Measurements from ENCODE around the gene ZCCHC7.

The ZCCHC7 gene

DNA sequence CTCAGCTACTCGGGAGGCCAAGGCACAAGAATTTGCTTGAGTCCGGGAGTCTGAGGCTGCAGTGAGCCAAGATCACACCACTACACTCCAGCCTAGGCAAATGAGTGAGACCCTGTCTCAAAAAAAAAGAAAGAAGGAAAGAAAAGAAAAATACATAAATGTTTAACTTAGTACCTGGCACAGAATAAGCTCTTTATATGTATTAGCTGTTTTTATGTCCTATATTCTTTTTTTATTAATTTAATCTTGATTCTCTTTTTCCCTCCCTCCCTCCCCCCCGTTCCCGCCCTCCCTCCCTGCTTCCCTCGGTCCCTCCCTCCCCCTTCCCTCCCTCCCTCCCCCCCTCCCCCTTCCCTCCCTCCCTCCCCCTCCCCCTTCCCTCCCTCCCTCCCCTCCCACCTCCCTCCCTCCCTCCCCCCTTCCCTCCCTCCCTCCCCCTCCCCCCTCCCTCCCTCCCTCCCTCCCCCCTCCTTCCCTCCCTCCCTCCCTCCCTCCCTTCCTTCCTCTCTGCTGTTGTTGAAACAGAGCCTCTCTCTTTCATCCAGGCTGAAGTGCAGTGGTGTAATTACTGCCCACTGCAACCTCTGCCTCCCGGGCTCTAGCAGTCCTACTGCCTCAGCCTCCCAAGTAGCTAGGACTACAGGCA is 166.3 kb downstream of the ZCCHC7 start:
- H3K27ac ChIP-seq (ENCODE audit: low read length) = no peak overlapping the region
- no peak overlapping the region for H3K4me2 ChIP-seq (ENCODE audit: insufficient read depth, low read length)
- no peak for ATAC-seq (ENCODE audit: insufficient read depth, low read depth)
- no peaks in the 10 kb centered on the region for H3K9me3 ChIP-seq (ENCODE audit: insufficient read depth, low read length, severe bottlenecking)
- TF ChIP-seq EZH2 (IDR thresholded peaks at IDR 0.05; ENCODE audit: borderline replicate concordance, low read depth, low read length, severe bottlenecking) = no peak
- TF ChIP-seq, protein P1, sequence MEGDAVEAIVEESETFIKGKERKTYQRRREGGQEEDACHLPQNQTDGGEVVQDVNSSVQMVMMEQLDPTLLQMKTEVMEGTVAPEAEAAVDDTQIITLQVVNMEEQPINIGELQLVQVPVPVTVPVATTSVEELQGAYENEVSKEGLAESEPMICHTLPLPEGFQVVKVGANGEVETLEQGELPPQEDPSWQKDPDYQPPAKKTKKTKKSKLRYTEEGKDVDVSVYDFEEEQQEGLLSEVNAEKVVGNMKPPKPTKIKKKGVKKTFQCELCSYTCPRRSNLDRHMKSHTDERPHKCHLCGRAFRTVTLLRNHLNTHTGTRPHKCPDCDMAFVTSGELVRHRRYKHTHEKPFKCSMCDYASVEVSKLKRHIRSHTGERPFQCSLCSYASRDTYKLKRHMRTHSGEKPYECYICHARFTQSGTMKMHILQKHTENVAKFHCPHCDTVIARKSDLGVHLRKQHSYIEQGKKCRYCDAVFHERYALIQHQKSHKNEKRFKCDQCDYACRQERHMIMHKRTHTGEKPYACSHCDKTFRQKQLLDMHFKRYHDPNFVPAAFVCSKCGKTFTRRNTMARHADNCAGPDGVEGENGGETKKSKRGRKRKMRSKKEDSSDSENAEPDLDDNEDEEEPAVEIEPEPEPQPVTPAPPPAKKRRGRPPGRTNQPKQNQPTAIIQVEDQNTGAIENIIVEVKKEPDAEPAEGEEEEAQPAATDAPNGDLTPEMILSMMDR (IDR thresholded peaks at IDR 0.05; ENCODE audit: borderline replicate concordance, extremely low read depth, low read length, poor library complexity, severe bottlenecking) = no peak
- peaks cover 6% of the 10 kb centered on the region; the same call in 1 of the 2 replicates for H3K79me2 ChIP-seq (ENCODE audit: insufficient read depth, low read length)
- H3K9ac ChIP-seq (ENCODE audit: low read depth, low read length) = no peak overlapping the region
- H3K4me1 ChIP-seq (ENCODE audit: insufficient read depth, low read length) = peaks cover 13% of the 10 kb centered on the region; the same call in 1 of the 2 replicates
- H3K36me3 ChIP-seq (ENCODE audit: insufficient read depth, low read length) = no peaks in the 10 kb centered on the region
- no peak overlapping the region for H2AFZ ChIP-seq (ENCODE audit: low read depth, low read length)
- H4K20me1 ChIP-seq (ENCODE audit: insufficient read depth, low read length) = no peaks in the 10 kb centered on the region
- no peak overlapping the region for H3K4me3 ChIP-seq (ENCODE audit: low read depth in 1 of 2, low read length in 2 of 2)
- DNase-seq = no peak
- H3K27me3 ChIP-seq (ENCODE audit: insufficient read depth, low read length, poor library complexity) = no peaks in the 10 kb centered on the region

DNA sequence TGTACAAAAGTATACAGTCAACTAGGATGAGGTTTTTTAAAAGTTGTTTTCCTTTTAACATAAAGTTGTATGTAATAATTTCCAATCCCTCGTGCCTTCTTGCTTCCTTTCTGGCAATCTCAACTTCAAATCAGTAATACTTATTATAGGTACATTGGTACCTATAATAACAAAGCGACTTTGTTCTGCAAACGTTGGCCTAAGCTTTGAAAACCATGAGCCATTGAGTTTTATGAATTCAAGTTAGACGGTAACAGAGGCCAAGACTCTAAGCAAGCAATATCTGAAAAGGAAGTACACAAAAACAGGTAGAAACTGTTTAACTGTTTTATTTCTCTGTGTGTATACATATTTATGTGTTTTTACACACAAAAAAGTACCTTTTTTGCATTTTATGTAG is 166.9 kb downstream of the ZCCHC7 start:
- H4K20me1 ChIP-seq (ENCODE audit: insufficient read depth, low read length) = no peaks in the 10 kb centered on the region
- no peak overlapping the region for H3K4me2 ChIP-seq (ENCODE audit: insufficient read depth, low read length)
- no peaks in the 10 kb centered on the region for H3K36me3 ChIP-seq (ENCODE audit: insufficient read depth, low read length)
- no peak overlapping the region for H3K4me3 ChIP-seq (ENCODE audit: low read depth in 1 of 2, low read length in 2 of 2)
- no peak overlapping the region for H3K9ac ChIP-seq (ENCODE audit: low read depth, low read length)
- H3K79me2 ChIP-seq (ENCODE audit: insufficient read depth, low read length) = peaks cover 8% of the 10 kb centered on the region; the same call in 1 of the 2 replicates
- DNase-seq = no peak
- no peak for ATAC-seq (ENCODE audit: insufficient read depth, low read depth)
- H3K27ac ChIP-seq (ENCODE audit: low read length) = no peak overlapping the region
- H2AFZ ChIP-seq (ENCODE audit: low read depth, low read length) = no peak overlapping the region
- no peaks in the 10 kb centered on the region for H3K27me3 ChIP-seq (ENCODE audit: insufficient read depth, low read length, poor library complexity)
- peaks cover 15% of the 10 kb centered on the region; the same call in 1 of the 2 replicates for H3K4me1 ChIP-seq (ENCODE audit: insufficient read depth, low read length)
- TF ChIP-seq, protein P1 (IDR thresholded peaks at IDR 0.05; ENCODE audit: borderline replicate concordance, extremely low read depth, low read length, poor library complexity, severe bottlenecking) = no peak
- no peak for TF ChIP-seq EZH2 (IDR thresholded peaks at IDR 0.05; ENCODE audit: borderline replicate concordance, low read depth, low read length, severe bottlenecking)
- no peaks in the 10 kb centered on the region for H3K9me3 ChIP-seq (ENCODE audit: insufficient read depth, low read length, severe bottlenecking)

DNA sequence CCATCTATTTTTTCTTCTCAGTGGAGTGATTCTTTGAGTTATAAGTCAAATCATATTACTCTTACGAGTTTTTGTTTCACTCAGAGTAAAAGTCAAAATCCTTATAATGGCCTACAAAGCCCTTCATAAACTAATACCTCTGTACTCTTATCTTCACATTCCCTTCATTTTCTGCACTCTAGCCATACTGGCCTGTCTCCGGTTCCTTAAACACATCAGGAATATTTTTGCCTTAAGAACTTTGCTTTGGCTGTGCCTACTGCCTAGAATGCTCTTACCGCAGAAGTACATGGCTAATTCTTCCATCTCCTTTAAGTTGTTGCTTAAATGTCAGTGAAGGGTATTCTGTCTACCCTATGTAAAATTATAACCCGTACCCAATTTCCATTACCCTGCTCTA is 169.3 kb downstream of the ZCCHC7 start:
- DNase-seq (no peak), ATAC-seq (ENCODE audit: insufficient read depth, low read depth) (no peak)
- Histone ChIP-seq H3K9me3 (ENCODE audit: insufficient read depth, low read length, severe bottlenecking) (no peaks in the 10 kb centered on the region), H3K4me3 (ENCODE audit: low read depth in 1 of 2, low read length in 2 of 2) (no peak overlapping the region), H2AFZ (ENCODE audit: low read depth, low read length) (no peak overlapping the region), H3K4me2 (ENCODE audit: insufficient read depth, low read length) (no peak overlapping the region), H3K4me1 (ENCODE audit: insufficient read depth, low read length) (peaks cover 36% of the 10 kb centered on the region), H3K9ac (ENCODE audit: low read depth, low read length) (no peak overlapping the region), H3K79me2 (ENCODE audit: insufficient read depth, low read length) (peaks cover 2% of the 10 kb centered on the region; the same call in 1 of the 2 replicates), H3K27me3 (ENCODE audit: insufficient read depth, low read length, poor library complexity) (no peaks in the 10 kb centered on the region), H4K20me1 (ENCODE audit: insufficient read depth, low read length) (no peaks in the 10 kb centered on the region), H3K27ac (ENCODE audit: low read length) (no peak overlapping the region), H3K36me3 (ENCODE audit: insufficient read depth, low read length) (no peaks in the 10 kb centered on the region)
- TF ChIP-seq EZH2 (IDR thresholded peaks at IDR 0.05; ENCODE audit: borderline replicate concordance, low read depth, low read length, severe bottlenecking) = no peak
- TF ChIP-seq, protein P1 (IDR thresholded peaks at IDR 0.05; ENCODE audit: borderline replicate concordance, extremely low read depth, low read length, poor library complexity, severe bottlenecking) = no peak

All from DND-41 (cell line).